GM12873 (cell line): ENCODE results near the gene PRR33.

Experiments used
- CTCF ChIP-seq: IDR thresholded peaks from 2 replicates; pipeline ENCODE4 v1.5.1; 2012; ENCODE audit warnings: low read depth, mild to moderate bottlenecking, moderate library complexity, low read length, control low read depth; ENCODE audit not compliant: insufficient read depth; ENCODE audit errors: missing control alignments

PRR33 gene

GRCh38 chr11:1847926-1848639 lies 43.6 kb downstream of the PRR33 start:
- no peak for TF ChIP-seq CTCF

GRCh38 chr11:1847006-1847735 lies 44.5 kb downstream of the PRR33 start:
- no peak for TF ChIP-seq CTCF

- no peak for TF ChIP-seq CTCF
These were observed 45.2 kb downstream of the PRR33 start for GRCh38 chr11:1846453-1846932.

GRCh38 chr11:1845561-1846452 lies 45.9 kb downstream of the PRR33 start:
- no peak for TF ChIP-seq CTCF

GRCh38 chr11:1845095-1845429 lies 46.6 kb downstream of the PRR33 start:
- no peak for TF ChIP-seq CTCF

GRCh38 chr11:1844221-1845094 lies 47.2 kb downstream of the PRR33 start:
- no peak for TF ChIP-seq CTCF

GRCh38 chr11:1843796-1844195 lies 47.9 kb downstream of the PRR33 start:
- no peak for TF ChIP-seq CTCF
